ENCODE results near the gene CCRL2. TPM values are rescaled to one million over a fixed set of nuclear protein-coding genes. Genes with fewer than 3 reads are reported as not detected.

The CCRL2 gene
- total RNA-seq, 4 donors from 2014 or later = 0.33 to 1.5 (median 0.81) TPM

- H3K27me3 ChIP-seq = no peaks in the 10 kb centered on the region
- TF ChIP-seq CTCF (IDR thresholded peaks at IDR 0.05) (no peak), POLR2A (IDR thresholded peaks at IDR 0.05) (no peak)
- no peaks in the 10 kb centered on the region for H3K9me3 ChIP-seq
- no peaks in the 10 kb centered on the region for H3K36me3 ChIP-seq
- H3K4me1 ChIP-seq = peaks cover 7 to 15% of the 10 kb centered on the region in 2 donors
- intact Hi-C loops (cut with DNase I) = no loop called here
- no peak for DNase-seq
- WGBS, 2 donors = 70 to 72% methylated on average over 8 of the region's 8 CpGs
- H3K27ac ChIP-seq = no peak overlapping the region
- no peak overlapping the region for H3K4me3 ChIP-seq (replicated peaks in 1 of 3)
Observed at GRCh38 chr3:46361408-46362283, 45.4 kb upstream of the CCRL2 start.

- Histone ChIP-seq H3K4me1 (peaks cover 0 to 6% of the 10 kb centered on the region in 2 donors), H3K27me3 (no peaks in the 10 kb centered on the region), H3K36me3 (no peaks in the 10 kb centered on the region), H3K4me3 (replicated peaks in 1 of 3) (no peak overlapping the region), H3K27ac (no peak overlapping the region), H3K9me3 (no peaks in the 10 kb centered on the region)
- TF ChIP-seq POLR2A (IDR thresholded peaks at IDR 0.05) (no peak), CTCF (IDR thresholded peaks at IDR 0.05) (no peak)
- no peak for DNase-seq
- intact Hi-C loops (cut with DNase I) = no loop called here
- 83 to 90% methylated on average over 4 of the region's 4 CpGs for WGBS, 2 donors
Observed at GRCh38 chr3:46365041-46365440, 42.0 kb upstream of the CCRL2 start.

- DNase-seq = no peak
- H3K4me1 ChIP-seq = no peaks in the 10 kb centered on the region
- no peaks in the 10 kb centered on the region for H3K27me3 ChIP-seq
- TF ChIP-seq POLR2A (IDR thresholded peaks at IDR 0.05) (no peak), CTCF (IDR thresholded peaks at IDR 0.05) (no peak)
- intact Hi-C loops (cut with DNase I) = no loop called here
- WGBS, 2 donors = 94 to 97% methylated on average over 5 of the region's 5 CpGs
- H3K27ac ChIP-seq = no peak overlapping the region
- no peaks in the 10 kb centered on the region for H3K9me3 ChIP-seq
- no peak overlapping the region for H3K4me3 ChIP-seq (replicated peaks in 1 of 3)
- H3K36me3 ChIP-seq = no peaks in the 10 kb centered on the region
Observed at GRCh38 chr3:46365737-46366524, 41.1 kb upstream of the CCRL2 start.

DNA sequence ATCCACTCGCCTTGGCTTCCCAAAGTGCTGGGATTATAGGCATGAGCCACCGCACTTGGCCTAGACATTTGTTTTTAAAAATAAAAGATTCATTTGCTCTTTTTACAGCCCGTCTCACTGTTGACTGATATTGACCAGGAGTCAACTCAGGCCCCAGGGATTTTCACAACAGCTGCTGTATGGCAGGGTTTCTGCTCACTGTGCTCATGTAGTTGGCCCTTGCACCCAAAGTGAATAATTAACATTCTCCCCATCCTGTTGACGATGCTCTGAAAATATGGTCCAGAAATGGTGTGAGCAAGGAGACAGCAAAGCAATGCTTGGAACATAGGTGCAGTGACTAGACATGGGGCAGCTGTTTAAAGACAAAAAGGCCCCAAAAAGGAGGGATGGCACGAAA lies 39.2 kb upstream of the CCRL2 start:
- Histone ChIP-seq H3K27ac (no peak overlapping the region), H3K4me1 (no peaks in the 10 kb centered on the region), H3K4me3 (replicated peaks in 1 of 3) (no peak overlapping the region), H3K9me3 (no peaks in the 10 kb centered on the region), H3K27me3 (no peaks in the 10 kb centered on the region), H3K36me3 (no peaks in the 10 kb centered on the region)
- WGBS, 2 donors = 90 to 91% methylated on average over 5 of the region's 5 CpGs
- no peak for TF ChIP-seq POLR2A (IDR thresholded peaks at IDR 0.05)
- TF ChIP-seq CTCF (IDR thresholded peaks at IDR 0.05) = no peak
- DNase-seq = no peak
- intact Hi-C loops (cut with DNase I) = no loop called here

GRCh38 chr3:46368569-46368968 lies 38.5 kb upstream of the CCRL2 start:
- no peaks in the 10 kb centered on the region for H3K27me3 ChIP-seq
- H3K36me3 ChIP-seq = no peaks in the 10 kb centered on the region
- no peak overlapping the region for H3K27ac ChIP-seq
- no peak overlapping the region for H3K4me3 ChIP-seq (replicated peaks in 1 of 3)
- peak in 1 of 6 experiments; percentile 3 for TF ChIP-seq CTCF (IDR thresholded peaks at IDR 0.05)
- no peak for TF ChIP-seq POLR2A (IDR thresholded peaks at IDR 0.05)
- DNase-seq = peak; percentile 13 to 23
- WGBS, 2 donors = 69 to 75% methylated on average over 6 to 7 of the region's 7 CpGs
- H3K9me3 ChIP-seq = no peaks in the 10 kb centered on the region
- intact Hi-C loops (cut with DNase I) = no loop called here
- H3K4me1 ChIP-seq = no peaks in the 10 kb centered on the region

All from thyroid gland (tissue), 4 donors.